Measurements from ENCODE around the gene ABCF1. TPM values are rescaled to one million over a fixed set of nuclear protein-coding genes. Genes with fewer than 3 reads are reported as not detected.

ABCF1 gene
- total RNA-seq, 1 donor from 2014 or later = 29.5 TPM

GRCh38 chr6:30619561-30619960 is 48.3 kb downstream of the ABCF1 start:
- H3K27ac ChIP-seq = no peak overlapping the region
- peaks cover 0 to 51% of the 10 kb centered on the region in 2 donors for H3K36me3 ChIP-seq
- intact Hi-C loops (cut with DNase I) = loop anchor here (10.0 kb wide), 1 partner anchor 65 kb away; the partner anchor contains the start of gene PPP1R18

DNA sequence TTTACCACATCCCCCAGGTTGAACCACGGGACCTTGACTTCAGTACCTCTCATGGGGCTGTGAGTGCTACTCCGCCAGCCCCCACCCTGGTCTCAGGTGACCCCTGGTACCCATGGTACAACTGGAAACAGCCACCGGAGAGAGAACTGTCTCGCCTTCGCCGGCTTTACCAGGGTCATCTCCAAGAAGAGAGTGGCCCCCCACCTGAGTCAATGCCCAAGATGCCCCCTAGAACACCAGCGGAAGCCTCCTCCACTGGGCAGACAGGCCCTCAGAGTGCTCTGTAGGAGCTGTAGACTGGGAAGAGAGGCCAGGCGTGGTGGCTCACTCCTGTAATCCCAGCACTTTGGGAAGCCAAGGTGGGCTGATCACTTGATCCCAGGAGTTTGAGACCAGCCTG is 54.3 kb downstream of the ABCF1 start:
- intact Hi-C loops (cut with DNase I) = no loop called here
- TF ChIP-seq POLR2AphosphoS5 (IDR thresholded peaks at IDR 0.05; ENCODE audit: insufficient read depth in 1 of 2, low read depth in 1 of 2) (no peak), POLR2A (IDR thresholded peaks at IDR 0.05) (no peak), CTCF (IDR thresholded peaks at IDR 0.05) (no peak)

More at GRCh38 chr6:30619561-30619960, 48.3 kb downstream of the ABCF1 start:
- Histone ChIP-seq H3K4me3 (no peak overlapping the region), H3K9me3 (no peaks in the 10 kb centered on the region), H3K27me3 (no peaks in the 10 kb centered on the region), H3K4me1 (peaks cover 13% of the 10 kb centered on the region)
- no peak for TF ChIP-seq POLR2A (IDR thresholded peaks at IDR 0.05)
- no peak for TF ChIP-seq CTCF (IDR thresholded peaks at IDR 0.05)
- TF ChIP-seq POLR2AphosphoS5 (IDR thresholded peaks at IDR 0.05; ENCODE audit: insufficient read depth in 1 of 2, low read depth in 1 of 2) = no peak
- no peak for DNase-seq (ENCODE audit: extremely low spot score in 2 of 2)

DNA sequence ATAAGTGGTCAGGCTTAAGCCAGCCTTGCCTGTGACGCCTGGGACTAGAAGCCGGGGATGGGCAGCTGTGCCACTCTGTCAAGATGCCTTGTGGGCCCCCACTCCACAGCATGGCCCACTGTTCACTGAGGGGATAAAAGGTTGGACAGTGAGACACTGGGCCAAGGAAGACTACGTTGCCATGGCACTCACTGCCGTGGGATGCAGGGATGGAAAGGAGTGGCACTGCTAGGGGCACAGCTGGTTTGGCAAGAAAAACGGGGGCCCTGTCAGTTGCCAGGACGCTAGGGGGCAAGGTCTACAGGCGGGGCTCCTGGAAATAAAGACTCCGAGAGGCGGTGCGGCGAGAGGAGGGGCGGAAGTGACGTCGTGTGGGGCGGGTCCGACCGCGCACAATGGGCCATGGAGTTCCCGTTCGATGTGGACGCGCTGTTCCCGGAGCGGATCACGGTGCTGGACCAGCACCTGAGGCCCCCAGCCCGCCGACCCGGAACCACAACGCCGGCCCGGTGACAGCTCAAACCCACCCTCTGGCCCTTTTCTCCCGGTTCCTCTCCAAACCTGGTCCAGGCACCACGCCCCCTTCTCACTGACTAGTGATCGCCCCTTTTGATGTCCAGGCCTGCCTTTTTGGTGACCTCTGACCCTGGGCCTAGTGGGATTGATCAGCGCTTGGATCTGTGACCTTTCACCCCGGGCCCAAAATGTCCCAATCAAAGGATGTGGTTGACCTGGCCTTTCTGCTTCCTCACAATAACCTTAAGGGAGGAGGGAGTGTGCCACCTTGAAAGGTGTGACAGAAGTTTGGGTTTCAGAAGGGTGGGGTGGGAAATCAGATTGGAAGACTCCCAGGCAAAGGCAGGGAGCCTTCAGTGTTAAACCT is 55.5 kb downstream of the ABCF1 start, which contains the start of gene ATAT1:
Gene ATAT1 (plus strand): TSS at position 391 of the 883 bp plus-strand sequence.
- intact Hi-C loops (cut with DNase I) = no loop called here
- peaks cover 0 to 39% of the 10 kb centered on the region in 2 donors for H3K36me3 ChIP-seq

More for the DNA sequence above, 54.3 kb downstream of the ABCF1 start:
- H3K27ac ChIP-seq = no peak overlapping the region
- H3K4me1 ChIP-seq = peaks cover 17% of the 10 kb centered on the region
- H3K36me3 ChIP-seq = peaks cover 0 to 45% of the 10 kb centered on the region in 2 donors
- no peaks in the 10 kb centered on the region for H3K27me3 ChIP-seq
- no peak overlapping the region for H3K4me3 ChIP-seq
- no peaks in the 10 kb centered on the region for H3K9me3 ChIP-seq
- no peak for DNase-seq (ENCODE audit: extremely low spot score in 2 of 2)

DNA sequence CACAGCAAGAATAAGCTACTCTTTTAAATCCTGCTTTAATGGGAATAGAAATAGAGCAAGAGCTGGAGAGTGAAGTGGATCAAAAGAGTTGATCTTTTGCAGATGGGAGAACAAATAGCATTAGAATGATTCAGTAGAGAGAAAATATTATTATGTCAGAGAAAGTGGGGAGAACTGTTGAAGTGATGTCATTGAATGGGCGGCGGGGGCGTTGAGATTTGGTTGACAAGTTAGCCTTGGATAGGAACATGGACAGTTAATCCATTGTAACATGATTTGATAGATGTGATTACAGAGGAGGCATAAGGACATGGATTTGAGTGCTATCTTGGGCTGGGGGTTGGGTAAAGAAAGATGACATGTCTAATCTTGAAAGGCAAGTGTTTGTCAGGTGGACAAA is 64.6 kb downstream of the ABCF1 start:
- intact Hi-C loops (cut with DNase I) = no loop called here
- no peak overlapping the region for H3K27ac ChIP-seq
- no peak for DNase-seq (ENCODE audit: extremely low spot score in 2 of 2)
- no peaks in the 10 kb centered on the region for H3K9me3 ChIP-seq
- no peak overlapping the region for H3K4me3 ChIP-seq
- H3K27me3 ChIP-seq = no peaks in the 10 kb centered on the region
- no peaks in the 10 kb centered on the region for H3K4me1 ChIP-seq
- peaks cover 0 to 28% of the 10 kb centered on the region in 2 donors for H3K36me3 ChIP-seq
- TF ChIP-seq CTCF (IDR thresholded peaks at IDR 0.05) = no peak

More for the DNA sequence above, 55.5 kb downstream of the ABCF1 start, which contains the start of gene ATAT1:
- Histone ChIP-seq H3K4me1 (peaks cover 17% of the 10 kb centered on the region), H3K9me3 (no peaks in the 10 kb centered on the region), H3K27me3 (no peaks in the 10 kb centered on the region), H3K4me3 (peak within 1 kb of the TSS; percentile 53 to 65), H3K27ac (peak within 1 kb of the TSS; percentile 88)
- DNase-seq (ENCODE audit: extremely low spot score in 2 of 2) = no peak
- TF ChIP-seq POLR2AphosphoS5 (IDR thresholded peaks at IDR 0.05; ENCODE audit: insufficient read depth in 1 of 2, low read depth in 1 of 2) (peak in 1 of 2 donors; percentile 75), CTCF (IDR thresholded peaks at IDR 0.05) (peak in 2 of 3 experiments; percentile 23 to 53), POLR2A (IDR thresholded peaks at IDR 0.05) (no peak)

- H3K4me3 ChIP-seq = no peak overlapping the region
- no peaks in the 10 kb centered on the region for H3K4me1 ChIP-seq
- H3K27me3 ChIP-seq = no peaks in the 10 kb centered on the region
- TF ChIP-seq POLR2AphosphoS5 (IDR thresholded peaks at IDR 0.05; ENCODE audit: insufficient read depth in 1 of 2, low read depth in 1 of 2) (no peak), POLR2A (IDR thresholded peaks at IDR 0.05) (no peak), CTCF (IDR thresholded peaks at IDR 0.05) (no peak)
- H3K36me3 ChIP-seq = peaks cover 0 to 33% of the 10 kb centered on the region in 2 donors
- no peak for DNase-seq (ENCODE audit: extremely low spot score in 2 of 2)
- H3K9me3 ChIP-seq = no peaks in the 10 kb centered on the region
- intact Hi-C loops (cut with DNase I) = no loop called here
- H3K27ac ChIP-seq = no peak overlapping the region
Measured at GRCh38 chr6:30640481-30640880, 69.2 kb downstream of the ABCF1 start.

All from vagina (tissue), 2 donors.